ENCODE data around the gene SRRM4.

SRRM4 gene

GRCh38 chr12:119128527-119128926 lies 147.2 kb downstream of the SRRM4 start:
- no peak for TF ChIP-seq CTCF (IDR thresholded peaks at IDR 0.05; ENCODE audit: poor library complexity, severe bottlenecking)
- DNase-seq (ENCODE audit: low spot score) (no peak), ATAC-seq (ENCODE audit: low read depth) (no peak)
- Histone ChIP-seq H3K36me3 (ENCODE audit: low read depth) (no peaks in the 10 kb centered on the region), H3K27me3 (ENCODE audit: insufficient read depth, poor library complexity, severe bottlenecking) (no peaks in the 10 kb centered on the region), H3K4me1 (ENCODE audit: insufficient read depth, poor library complexity, severe bottlenecking) (no peaks in the 10 kb centered on the region), H3K27ac (ENCODE audit: poor library complexity, severe bottlenecking) (no peak overlapping the region), H3K4me3 (ENCODE audit: severe bottlenecking) (no peak overlapping the region), H3K9me3 (ENCODE audit: severe bottlenecking) (no peaks in the 10 kb centered on the region)

DNA sequence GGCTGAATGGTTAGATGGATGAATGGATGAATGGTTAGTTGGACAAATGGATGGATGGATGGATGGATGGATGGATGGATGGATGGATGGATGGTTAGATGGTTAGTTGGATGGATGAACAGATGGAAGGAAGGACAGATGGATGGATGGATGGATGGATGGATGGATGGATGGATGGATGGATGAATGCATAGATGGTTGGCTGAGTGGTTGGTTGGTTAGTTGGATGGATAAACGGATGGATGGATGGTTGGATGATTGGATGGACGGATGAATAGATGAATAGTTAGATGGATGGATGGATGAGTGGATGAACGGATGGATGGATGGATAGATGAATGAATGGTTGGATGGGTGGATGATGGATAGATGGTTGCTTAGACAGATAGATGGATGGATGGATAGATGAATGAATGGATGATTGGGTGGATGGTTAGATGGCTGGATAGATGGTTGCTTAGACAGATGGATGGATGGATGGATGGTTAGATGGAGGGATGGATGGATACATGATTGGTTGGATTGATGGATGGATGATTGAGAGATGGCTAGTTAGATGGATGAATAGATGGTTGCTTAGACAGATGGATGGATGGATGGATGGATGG lies 148.6 kb downstream of the SRRM4 start:
- ATAC-seq (ENCODE audit: low read depth): no peak

GRCh38 chr12:119130523-119130922 lies 149.2 kb downstream of the SRRM4 start:
- Histone ChIP-seq H3K27me3 (ENCODE audit: insufficient read depth, poor library complexity, severe bottlenecking) (no peaks in the 10 kb centered on the region), H3K9me3 (ENCODE audit: severe bottlenecking) (no peaks in the 10 kb centered on the region), H3K4me3 (ENCODE audit: severe bottlenecking) (no peak overlapping the region), H3K36me3 (ENCODE audit: low read depth) (no peaks in the 10 kb centered on the region), H3K27ac (ENCODE audit: poor library complexity, severe bottlenecking) (no peak overlapping the region), H3K4me1 (ENCODE audit: insufficient read depth, poor library complexity, severe bottlenecking) (no peaks in the 10 kb centered on the region)
- no peak for DNase-seq (ENCODE audit: low spot score)
- no peak for ATAC-seq (ENCODE audit: low read depth)
- TF ChIP-seq CTCF (IDR thresholded peaks at IDR 0.05; ENCODE audit: poor library complexity, severe bottlenecking): no peak

More for the DNA sequence above, 148.6 kb downstream of the SRRM4 start:
- no peaks in the 10 kb centered on the region for H3K27me3 ChIP-seq (ENCODE audit: insufficient read depth, poor library complexity, severe bottlenecking)
- no peak overlapping the region for H3K27ac ChIP-seq (ENCODE audit: poor library complexity, severe bottlenecking)
- H3K36me3 ChIP-seq (ENCODE audit: low read depth): no peaks in the 10 kb centered on the region
- no peaks in the 10 kb centered on the region for H3K4me1 ChIP-seq (ENCODE audit: insufficient read depth, poor library complexity, severe bottlenecking)
- H3K4me3 ChIP-seq (ENCODE audit: severe bottlenecking): no peak overlapping the region
- TF ChIP-seq CTCF (IDR thresholded peaks at IDR 0.05; ENCODE audit: poor library complexity, severe bottlenecking): no peak
- DNase-seq (ENCODE audit: low spot score): no peak
- H3K9me3 ChIP-seq (ENCODE audit: severe bottlenecking): no peaks in the 10 kb centered on the region

- Histone ChIP-seq H3K27me3 (ENCODE audit: insufficient read depth, poor library complexity, severe bottlenecking) (no peaks in the 10 kb centered on the region), H3K4me1 (ENCODE audit: insufficient read depth, poor library complexity, severe bottlenecking) (no peaks in the 10 kb centered on the region), H3K36me3 (ENCODE audit: low read depth) (no peaks in the 10 kb centered on the region), H3K9me3 (ENCODE audit: severe bottlenecking) (no peaks in the 10 kb centered on the region), H3K4me3 (ENCODE audit: severe bottlenecking) (no peak overlapping the region), H3K27ac (ENCODE audit: poor library complexity, severe bottlenecking) (no peak overlapping the region)
- TF ChIP-seq CTCF (IDR thresholded peaks at IDR 0.05; ENCODE audit: poor library complexity, severe bottlenecking): no peak
- ATAC-seq (ENCODE audit: low read depth) (no peak), DNase-seq (ENCODE audit: low spot score) (no peak)
Observed at GRCh38 chr12:119134284-119135072, 153.1 kb downstream of the SRRM4 start.
